HS-5 (cell line): ENCODE results near the gene G0S2.

Experiments used
- DNase-seq: peaks from one replicate; pipeline ENCODE4 v3.0.0-alpha.2; 2012; ENCODE audit warnings: low read depth

The G0S2 gene, protein sequence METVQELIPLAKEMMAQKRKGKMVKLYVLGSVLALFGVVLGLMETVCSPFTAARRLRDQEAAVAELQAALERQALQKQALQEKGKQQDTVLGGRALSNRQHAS

DNA sequence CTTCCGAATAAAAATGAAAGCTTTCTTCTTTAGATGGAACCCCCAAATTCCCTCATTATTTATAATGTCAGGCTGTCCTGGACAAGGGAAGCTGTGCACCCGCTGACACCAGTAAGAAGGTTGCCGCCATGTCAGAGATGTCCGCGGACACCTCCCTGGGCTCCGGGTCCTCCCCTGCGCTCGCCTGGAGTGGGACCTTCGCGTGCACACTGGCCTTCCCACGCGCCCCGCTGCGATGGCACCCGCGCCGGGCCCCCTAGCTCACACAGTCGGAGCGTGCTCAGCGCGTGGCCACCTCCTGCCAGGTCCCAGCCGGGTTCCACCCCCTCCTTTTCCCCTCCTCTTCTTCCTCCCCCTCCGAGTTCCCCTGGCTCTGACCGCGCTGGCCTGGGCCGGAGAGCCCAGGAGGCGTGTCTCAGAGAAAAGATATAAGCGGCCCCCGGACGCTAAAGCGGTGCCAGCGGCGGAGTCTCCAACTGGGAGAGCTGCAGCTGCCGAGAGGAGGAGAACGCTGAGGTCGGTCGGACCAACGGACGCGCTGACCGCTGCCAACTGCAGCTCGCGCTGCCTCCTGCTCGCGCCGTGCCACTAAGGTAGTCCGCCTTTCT, at the start of gene G0S2:
G0S2 (plus strand) TSS at position 456 of the 608 bp plus-strand sequence. CDS start 273 bp downstream, outside the sequence.
- no peak for DNase-seq

DNA sequence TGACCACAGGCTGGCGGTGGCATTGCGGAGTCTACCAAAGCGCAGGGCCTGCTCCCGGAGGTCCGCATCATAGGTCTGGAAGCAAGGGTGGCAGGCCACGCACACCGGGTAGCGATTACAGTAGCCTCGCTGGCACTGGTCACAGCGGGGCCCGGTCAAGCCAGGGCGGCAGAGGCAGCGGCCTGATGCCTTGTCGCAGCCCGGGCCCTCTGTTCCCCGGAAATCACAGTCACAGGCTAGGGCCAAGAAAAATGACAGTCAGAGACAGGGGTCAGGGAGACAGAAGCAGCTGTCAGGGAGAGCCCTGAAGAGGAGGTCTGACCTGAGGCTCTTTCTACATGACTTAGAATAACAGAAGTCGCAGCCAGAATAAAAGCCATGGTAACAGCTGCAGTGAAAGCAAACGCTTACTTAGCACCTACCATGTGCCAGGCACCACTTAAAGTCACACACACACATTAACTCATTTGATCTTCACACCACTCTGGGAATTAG, 49.4 kb upstream of the G0S2 start:
- DNase-seq, result no peak

DNA sequence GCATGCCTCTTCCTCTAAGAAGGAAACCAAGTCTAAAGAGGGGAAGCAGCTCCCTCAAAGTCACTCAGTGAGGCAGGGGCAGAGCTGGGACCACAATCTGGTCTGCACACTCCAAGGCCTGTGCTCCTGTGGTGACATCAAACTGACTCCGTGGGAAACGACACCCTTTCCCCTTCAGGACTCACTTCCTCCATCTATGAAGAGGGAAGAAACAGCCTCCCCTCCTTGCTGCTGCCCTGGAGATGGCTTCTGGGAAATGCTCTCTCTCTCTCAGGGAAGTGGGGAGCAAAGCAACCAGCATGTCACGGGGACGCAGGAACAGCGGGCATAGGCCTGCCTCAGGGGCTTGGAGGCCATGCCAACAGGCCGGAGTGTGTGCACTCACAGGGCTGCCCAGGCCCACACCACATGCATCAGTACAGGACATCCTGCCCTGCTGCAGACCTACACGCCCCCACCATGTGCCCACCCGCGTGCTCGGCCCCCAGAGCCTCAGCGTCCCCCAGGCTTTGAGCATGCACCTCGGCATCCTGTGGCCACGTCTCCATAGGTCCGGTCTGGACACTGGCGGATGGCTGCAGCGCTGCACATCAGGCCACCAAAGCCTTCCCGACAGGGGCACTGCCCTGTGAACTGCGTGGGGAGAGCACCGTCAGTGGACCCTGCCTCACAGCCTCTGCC, 48.7 kb upstream of the G0S2 start:
- no peak for DNase-seq

DNA sequence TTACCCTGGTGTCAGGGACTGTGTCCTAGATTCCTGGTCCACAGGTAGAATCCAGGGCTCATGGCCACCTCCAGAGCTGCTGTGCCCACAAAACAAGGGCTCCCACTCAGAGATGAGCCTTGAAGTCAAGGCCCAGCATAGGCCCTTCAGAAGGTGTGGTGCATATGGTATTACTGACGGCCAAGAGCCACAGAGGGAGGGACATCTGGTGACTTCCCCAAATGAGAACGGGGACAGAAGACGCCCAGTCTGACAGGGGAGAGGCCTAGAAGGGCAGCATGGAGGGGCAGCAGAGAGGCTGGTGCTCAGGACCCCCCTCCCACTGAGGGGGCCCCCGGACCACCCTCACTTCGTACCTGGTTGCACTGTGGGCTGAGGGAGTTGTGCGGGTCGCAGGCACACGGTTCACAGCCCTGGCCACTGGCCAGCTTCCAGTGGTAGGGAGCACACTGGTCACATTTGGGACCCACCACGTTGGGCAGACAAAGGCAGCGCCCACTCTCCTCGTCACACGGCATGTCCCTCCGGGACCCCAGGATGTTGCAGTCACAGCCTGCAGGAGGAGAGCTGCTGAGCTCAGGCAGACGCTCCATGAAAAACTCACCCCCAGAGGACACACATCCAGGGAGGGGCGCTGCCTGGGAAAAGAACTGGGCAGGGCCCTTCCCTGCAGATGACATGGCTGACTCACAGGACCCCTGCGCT, 48.0 kb upstream of the G0S2 start:
- DNase-seq, result no peak

DNA sequence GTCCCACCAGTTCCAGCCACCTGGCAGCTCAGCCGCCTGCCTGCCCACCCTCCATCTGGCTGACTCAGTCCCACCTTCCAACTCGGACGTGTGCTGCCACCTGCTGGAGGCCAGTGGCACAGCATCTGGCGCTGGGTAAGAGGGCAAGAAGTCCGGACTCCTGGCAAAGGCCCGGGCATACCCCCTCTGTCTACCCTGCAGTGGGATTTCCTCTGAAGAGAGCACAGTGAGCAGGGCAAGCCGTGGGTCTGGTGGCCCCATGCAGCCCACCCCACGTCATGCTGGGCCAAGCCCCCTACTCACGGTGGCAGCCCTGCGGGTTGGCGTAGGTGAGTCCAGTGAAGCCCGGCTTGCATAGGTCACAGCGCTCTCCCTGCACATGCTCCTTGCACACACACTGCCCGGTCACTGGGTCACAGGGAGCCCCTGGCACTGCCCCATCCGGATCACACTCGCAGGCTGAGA, 47.4 kb upstream of the G0S2 start:
- no peak for DNase-seq

DNA sequence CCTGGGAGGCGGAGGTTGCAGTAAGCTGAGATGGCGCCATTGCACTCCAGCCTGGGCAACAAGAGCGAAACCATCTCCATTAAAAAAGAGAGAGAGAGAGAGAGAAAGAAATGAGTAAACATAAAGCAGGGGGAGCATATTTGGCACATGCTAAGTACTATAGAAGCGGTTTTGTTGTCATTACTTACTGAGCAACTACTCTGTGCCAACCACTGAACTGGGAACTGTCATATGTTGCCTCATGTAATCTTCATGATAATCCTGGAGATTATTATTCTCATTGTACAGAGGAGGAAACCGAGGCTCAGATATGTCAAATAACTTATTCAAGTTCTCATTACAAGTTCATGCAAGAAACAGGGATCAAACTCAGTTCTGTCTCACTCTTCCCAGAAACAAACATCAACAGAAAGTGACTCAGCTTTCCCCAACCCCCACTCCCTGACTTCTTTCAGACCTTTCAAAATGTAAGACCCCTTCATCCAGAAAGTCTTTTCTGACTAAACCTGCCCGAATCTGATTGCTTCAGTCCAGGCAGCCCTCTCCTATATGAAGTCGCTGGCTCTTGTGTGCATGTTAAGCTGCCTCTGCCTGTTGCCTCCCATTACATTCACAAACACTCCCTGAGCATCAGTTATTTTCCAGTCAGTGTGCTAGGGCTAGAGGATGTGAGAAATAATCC, 46.5 kb upstream of the G0S2 start:
- no peak for DNase-seq

DNA sequence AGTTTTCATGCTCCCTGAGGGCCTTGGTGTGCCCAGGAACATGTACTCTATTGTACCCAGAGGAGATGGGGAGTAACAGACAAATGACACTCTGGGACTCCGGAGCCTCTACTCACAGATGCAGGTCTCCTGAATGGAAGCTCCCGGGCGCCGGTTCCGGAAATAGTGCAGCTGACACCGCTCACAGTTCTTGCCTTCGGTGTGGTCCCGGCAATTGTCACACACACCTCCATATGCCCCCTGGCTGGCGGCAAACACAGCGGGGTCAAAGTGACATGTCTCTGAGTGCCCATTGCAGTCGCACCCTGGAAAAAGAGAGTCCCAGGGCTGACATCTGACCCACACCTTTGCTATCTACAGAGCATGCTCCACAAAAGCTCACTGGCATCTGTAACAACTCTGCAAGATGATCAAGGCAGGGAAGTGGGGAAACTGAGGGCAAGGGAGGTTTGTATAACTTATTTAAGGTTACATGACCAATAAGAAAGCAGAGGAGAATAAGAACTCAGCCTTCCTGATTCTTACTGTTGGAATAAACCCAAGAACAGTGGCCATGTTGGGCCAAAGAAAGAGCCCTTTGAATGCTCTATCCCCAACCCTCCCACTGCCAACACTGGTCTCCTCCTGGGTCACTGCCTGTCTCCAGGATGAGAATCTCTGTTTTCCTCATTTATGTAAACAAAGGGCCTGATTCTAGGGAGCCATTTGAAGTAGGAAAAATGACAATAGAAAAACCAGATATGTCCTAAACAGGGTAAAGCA, 45.4 kb upstream of the G0S2 start:
- DNase-seq, result no peak

DNA sequence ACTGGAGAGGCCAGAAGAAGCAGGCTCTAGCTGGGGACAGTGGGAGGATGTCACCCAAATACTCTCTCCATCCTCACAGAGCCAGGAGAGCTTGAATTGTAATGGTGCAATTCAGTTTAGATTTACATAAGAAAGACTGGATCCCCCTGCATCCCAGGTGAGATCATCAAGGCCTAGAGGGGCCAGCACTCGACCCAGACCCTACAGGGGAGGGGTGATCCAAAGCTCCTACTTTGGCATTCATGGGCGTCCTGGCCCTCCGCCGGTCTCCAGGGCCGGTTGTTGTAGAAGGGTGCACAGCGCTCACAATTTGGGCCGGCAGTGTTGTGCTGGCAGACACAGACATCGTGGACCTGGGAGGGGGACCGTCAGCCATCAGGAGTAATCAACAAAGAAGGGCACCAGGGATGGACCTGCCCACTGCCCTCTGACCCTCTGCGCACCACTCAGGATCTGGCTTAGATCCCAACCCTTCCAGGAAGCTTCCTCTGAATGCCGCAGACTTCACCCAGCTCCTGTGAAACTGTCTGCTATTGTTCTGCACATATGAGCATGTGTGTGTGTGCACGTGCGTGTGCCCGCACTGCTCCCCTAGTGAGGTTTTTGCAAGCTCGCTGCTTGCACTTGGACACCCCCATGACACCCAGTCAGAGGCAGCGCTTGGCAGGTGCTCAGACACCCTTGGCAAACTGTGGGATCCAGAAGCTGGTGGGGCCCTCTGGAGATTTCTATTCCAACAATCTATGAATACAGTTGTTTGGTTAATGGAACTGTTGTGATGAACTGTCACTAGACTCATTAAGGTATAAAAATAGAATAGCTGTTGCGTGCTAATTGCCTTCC, 44.6 kb upstream of the G0S2 start:
- DNase-seq, result no peak

DNA sequence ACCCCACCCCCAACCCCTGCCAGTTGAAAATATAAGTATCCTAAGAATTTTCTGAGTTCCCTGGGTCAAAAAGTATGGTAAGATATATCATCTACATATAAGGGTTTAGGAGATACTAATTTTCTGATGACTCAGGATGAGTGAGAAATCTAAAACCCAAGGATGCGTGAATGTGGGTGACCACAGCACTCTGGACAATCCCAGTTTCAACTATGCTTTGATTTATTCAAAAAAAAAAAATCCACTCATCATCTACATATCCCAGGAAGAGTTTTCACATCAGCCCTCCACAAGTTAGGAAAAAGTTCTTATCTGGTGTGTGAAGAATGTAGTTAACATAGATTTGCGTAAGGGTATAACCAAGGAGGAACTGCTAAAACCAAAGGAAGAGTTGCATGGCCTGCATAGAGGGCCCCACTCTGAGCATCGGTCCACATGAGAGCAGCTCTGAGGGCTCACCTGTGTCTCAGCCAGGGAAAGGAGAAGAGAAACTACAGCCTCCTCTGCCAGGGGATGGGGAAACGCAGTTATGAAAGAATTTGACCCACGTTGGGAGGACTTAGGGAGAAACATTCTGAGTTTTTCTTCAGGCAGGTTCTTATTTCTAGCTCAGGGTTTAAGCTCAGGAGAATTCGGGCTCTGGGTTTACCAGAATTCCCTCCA, 41.7 kb upstream of the G0S2 start:
- peak; percentile 46 for DNase-seq

DNA sequence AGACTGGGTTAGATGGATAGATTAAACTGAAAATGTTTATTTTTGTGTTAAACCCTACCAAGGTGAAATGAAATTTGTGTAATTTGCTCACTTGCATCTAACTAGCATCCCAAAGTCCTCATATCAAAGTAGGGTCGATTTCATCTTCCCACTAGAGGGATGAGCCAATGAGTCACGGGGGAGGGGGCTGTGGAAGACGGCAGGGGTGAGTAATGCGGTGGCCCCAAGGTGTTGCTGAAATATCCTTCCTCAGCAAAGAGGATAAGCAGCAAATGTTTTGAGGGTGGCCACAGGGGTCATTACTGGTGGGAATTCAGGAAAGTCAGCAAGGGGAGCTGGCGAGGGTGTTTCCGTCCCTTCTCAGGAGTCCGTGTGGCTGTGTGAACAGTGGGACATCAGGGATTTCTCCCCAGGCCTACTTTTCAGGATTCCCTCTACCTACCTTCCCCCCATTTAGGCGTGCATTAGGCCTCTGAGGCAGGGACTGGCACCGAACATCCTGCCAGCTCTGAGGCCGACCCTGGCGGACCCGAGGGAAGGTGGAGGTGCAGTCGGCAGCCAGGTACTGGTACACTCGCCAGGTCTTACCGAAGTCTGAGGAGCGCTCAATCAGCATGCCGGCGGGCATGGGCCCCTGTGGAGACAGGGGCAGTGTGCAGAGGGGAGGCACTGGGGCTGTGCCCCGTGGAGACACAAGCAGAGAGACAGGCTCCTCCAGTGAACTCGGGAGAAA, 41.0 kb upstream of the G0S2 start:
- DNase-seq, result no peak

DNA sequence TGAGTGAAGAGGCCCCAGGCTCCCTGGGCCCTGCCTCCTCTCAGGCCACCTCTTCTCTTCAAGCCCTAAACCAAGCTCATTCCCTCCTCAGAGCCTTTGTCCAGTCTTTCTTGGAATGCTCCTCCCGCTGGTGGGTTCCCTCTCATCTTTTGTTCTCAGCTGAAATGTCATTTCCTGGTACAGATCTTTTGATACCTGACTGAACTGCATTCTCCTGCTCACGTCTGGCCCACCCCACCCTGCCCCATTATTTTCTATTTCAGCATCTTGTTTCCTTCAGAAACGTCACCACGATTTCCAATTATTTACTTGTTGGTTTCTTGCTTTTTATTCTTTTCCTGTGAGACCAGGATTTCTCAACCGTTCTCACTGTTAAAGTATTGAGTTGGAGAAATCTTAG, 39.4 kb upstream of the G0S2 start:
- no peak for DNase-seq

DNA sequence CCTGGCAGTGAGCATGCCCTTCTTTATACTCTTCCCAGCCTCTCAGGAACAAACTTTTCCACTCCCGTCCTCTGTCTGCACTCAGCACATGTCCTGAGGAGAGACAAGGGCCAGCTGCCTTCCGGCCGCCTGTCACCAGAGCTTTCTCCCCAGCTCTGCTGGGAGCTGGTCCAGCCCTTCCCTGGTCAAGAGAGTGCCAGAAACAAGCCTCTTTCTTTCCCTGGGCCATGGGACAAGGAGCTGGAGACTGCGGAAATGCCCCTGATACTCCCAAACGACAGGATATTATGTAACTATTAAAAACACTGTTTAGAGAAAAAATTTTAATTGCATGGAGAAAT, 33.4 kb upstream of the G0S2 start:
- DNase-seq, result no peak

DNA sequence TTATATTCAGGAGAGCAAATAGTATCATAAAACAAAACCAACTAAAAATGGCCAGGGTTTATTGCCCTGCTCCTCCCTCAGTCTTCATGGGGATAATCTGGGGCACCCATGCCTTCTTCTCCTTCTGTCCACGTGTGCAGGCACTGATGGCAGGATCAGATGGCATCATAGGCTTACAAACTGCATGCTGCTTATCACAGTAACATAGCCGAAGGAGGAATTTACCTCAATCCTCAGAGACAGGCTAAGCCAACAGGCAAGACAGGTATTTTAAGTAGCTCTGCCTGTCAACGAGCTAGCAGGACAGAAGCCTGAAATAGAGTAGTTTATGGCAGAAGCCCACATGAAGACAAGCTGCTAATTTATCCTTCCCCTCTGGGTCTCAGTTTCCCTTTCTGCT, 32.4 kb upstream of the G0S2 start:
- no peak for DNase-seq

DNA sequence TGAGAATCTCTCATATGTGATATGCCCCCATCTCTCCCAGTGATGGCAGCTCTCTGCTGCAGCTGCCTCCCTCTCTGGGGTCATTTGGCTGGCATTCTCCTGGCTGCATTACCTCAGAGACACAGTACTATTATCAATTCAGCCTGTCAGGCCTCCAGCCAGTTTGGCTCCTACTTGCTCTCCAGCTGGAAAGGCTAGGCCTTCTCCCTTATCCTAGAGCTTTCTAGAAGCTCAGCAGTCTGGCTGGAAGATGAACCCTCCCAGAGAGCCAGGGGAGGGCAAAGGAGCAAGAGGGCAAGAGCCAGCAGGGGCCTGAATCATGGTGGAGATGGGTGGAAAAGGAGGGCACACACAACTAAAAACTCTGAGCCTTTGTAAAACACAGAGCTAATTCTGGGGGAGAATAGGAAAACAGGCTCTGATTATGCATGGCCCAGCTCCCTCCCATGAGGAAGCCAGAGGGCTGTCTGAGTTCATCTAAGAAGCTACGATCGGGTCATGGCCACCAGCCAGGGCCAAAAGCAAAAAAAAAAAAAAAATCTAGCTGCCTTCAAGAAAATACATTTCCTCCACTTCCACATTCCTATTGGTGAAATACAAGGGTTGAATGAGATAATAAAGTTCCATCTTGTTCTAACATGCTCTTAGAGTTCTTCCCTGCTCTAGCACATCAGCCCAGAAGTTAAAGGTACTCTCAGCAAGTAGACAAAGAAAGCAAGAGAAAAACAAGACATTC, 31.8 kb upstream of the G0S2 start:
- no peak for DNase-seq

DNA sequence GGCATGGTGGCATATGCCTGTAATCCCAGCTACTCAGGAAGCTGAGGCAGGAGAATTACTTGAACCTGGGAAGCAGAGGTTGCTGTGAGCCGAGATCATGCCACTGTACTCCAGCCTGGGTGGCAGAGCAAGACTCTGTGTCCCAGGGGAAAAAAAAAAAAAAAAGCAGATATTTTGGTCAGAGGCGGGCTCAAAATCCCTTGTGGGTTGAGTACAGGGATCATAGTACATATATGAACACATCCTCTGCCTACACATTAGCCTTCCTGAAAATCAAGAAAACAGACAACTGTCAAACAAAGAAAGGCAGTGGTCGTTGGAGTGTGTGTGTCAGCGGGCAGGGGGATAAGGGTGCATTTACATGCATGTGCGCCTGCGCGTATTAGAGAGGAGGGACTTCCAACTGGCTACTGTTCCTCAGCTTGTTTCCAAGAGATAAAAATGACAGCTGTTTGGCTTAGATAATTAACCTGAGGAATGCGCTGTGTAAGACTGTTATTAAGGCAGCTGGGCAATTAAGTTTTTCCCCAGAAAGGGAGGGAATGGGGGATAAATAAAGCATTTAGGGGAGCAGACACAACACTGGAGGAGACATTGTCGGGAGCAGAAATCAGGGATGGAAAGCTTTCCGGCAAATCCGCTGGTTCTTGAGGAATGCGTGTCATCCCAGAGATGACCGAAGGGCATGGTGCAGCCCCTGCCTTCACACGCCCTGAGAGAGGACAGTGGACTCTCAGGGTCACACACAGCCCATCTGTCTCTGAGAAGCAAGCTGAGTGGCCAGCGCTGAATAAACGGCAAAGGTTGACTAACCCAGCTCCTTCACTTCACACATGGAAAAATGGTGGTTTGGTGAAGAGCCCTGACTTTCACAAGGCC, 29.4 kb upstream of the G0S2 start:
- no peak for DNase-seq

DNA sequence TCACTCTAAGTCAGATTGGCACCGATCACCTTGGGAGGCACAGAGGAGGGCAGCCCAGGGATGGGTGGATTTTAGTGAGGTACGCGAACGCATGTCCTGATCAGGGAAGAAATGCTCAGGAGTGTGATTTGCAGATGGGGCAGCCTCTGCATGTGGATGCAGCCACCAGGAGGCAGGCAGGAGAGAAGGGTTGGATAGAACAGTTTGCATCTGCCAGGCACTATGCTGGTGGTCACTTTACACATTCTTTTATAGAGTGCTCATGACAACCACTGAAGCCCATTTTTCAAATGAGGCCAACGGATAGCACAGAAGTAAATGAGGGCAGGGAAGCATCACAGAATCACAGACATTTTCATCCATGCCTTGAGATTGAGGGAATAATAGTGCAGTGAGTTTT, 28.7 kb upstream of the G0S2 start:
- DNase-seq, result no peak

DNA sequence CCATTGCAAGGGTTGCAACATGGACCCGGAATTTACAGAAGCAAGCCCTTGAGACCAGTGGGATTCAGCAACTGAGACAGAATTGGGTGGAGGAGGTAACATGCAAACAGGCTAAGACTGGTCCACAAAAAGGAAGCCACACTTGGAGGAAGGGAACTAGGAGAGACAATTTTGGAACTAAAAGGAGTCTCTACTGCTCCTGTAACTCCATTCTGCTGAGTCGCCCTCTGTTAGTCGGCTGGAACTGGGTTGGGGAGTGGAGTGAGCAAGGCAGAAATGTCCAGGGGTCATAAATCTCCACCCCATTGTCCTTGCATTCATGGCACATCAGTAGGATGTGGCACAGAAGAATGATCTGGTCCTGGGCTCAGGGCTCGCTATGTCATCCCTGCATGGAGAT, 28.1 kb upstream of the G0S2 start:
- DNase-seq, result no peak

DNA sequence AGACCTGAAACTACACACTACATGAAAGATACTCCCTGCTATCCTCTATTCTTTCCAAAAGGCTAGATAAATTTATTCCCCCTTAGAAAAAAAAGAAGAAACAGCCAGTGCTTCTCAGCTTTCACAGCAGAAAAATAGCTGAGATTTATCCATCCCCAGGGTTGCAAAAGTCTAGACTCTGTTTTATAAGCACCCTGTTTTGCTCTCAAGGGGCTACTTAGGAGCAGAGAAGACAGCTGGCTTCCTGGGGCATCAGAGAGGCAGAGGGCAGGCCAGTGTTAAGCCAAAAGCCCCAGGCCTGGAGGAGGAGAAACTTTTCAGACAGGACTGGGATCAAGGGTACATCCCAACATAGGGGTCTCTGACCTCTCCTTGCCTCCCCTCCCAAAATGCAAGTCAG, 26.9 kb upstream of the G0S2 start:
- DNase-seq, result no peak
